ENCODE measurements around the gene SHC1.

DNA sequence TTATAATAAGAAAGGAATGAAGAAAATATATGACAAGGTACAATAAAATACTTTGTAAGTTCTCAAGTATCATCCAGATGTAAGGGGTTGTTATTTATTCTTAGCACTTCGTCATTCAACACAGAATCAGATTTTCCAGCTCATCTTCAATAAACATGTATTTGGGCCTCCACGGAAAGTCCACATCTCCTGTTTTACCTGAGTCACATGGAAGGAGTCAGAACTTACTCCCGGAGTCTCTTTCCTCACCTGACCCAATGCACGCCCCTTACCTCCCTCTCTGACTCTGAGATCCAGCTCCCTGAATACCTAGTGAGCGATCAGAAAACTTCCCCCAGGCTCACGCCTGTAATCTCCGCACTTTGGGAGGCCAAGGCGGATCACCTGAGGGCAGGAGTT, 32.6 kb downstream of the SHC1 start:
- no peak for TF ChIP-seq POLR2AphosphoS5 (IDR thresholded peaks at IDR 0.05; ENCODE audit: low read depth, low read length)
- TF ChIP-seq FOXP2 (optimal IDR thresholded peaks at IDR 0.05; ENCODE audit: borderline replicate concordance, extremely low read depth, extremely low read length, insufficient read depth), result no peak
- TF ChIP-seq, protein P1, sequence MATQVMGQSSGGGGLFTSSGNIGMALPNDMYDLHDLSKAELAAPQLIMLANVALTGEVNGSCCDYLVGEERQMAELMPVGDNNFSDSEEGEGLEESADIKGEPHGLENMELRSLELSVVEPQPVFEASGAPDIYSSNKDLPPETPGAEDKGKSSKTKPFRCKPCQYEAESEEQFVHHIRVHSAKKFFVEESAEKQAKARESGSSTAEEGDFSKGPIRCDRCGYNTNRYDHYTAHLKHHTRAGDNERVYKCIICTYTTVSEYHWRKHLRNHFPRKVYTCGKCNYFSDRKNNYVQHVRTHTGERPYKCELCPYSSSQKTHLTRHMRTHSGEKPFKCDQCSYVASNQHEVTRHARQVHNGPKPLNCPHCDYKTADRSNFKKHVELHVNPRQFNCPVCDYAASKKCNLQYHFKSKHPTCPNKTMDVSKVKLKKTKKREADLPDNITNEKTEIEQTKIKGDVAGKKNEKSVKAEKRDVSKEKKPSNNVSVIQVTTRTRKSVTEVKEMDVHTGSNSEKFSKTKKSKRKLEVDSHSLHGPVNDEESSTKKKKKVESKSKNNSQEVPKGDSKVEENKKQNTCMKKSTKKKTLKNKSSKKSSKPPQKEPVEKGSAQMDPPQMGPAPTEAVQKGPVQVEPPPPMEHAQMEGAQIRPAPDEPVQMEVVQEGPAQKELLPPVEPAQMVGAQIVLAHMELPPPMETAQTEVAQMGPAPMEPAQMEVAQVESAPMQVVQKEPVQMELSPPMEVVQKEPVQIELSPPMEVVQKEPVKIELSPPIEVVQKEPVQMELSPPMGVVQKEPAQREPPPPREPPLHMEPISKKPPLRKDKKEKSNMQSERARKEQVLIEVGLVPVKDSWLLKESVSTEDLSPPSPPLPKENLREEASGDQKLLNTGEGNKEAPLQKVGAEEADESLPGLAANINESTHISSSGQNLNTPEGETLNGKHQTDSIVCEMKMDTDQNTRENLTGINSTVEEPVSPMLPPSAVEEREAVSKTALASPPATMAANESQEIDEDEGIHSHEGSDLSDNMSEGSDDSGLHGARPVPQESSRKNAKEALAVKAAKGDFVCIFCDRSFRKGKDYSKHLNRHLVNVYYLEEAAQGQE (IDR thresholded peaks at IDR 0.05; ENCODE audit: insufficient read depth in 1 of 2, low read depth in 2 of 2, low read length in 2 of 2), result no peak
- no peak for TF ChIP-seq TAF1 (IDR thresholded peaks at IDR 0.05; ENCODE audit: borderline replicate concordance, insufficient read depth, low read length)
- no peak for TF ChIP-seq SIN3A (IDR thresholded peaks at IDR 0.05; ENCODE audit: borderline replicate concordance, insufficient read depth, low read length)
